Neural cell (in vitro differentiated cells): ENCODE measurements around the gene RABEP2. TPM values are rescaled to one million over a fixed set of nuclear protein-coding genes. Genes with fewer than 3 reads are reported as not detected.
"Not testable (repeated sequence)": the region's sequence is repeated elsewhere in the genome, so short reads cannot be mapped to it uniquely, and the experiment has no call there.

Experiments
- H2AFZ ChIP-seq: fragments of 200-600, 300-800 bp; sonication (generic), shearing (Covaris generic); 2 replicates; pipeline ENCODE4 v1.6.0; 2014; ENCODE audit warnings: low read depth, mild to moderate bottlenecking, antibody characterized with exemption, low read length, moderate library complexity
- H3F3A ChIP-seq: fragments of 200-600 bp; shearing (Covaris generic); 2 replicates; pipeline ENCODE4 v1.6.1; 2016; ENCODE audit warnings: mild to moderate bottlenecking, moderate library complexity, mixed read lengths, antibody characterized with exemption, low read length; ENCODE audit not compliant: insufficient read depth, poor library complexity, severe bottlenecking
- H3K27ac ChIP-seq: fragments of 200-600, 300-800 bp; sonication (generic), shearing (Covaris generic); 2 replicates; pipeline ENCODE4 v1.5.1; 2014; ENCODE audit warnings: mild to moderate bottlenecking, low read length, moderate library complexity
- H3K27me3 ChIP-seq: fragments of 300-800, 200-600 bp; sonication (generic), shearing (Covaris generic); 2 replicates; pipeline ENCODE4 v1.6.0; 2014; ENCODE audit warnings: mild to moderate bottlenecking, low read depth, low read length, moderate library complexity; ENCODE audit not compliant: insufficient read depth
- H3K36me3 ChIP-seq: fragments of 300-800, 200-600 bp; sonication (generic), shearing (Covaris generic); 2 replicates; pipeline ENCODE4 v1.5.1; 2014; ENCODE audit warnings: mild to moderate bottlenecking, antibody characterized with exemption, low read length, moderate library complexity; ENCODE audit not compliant: insufficient read depth
- H3K4me2 ChIP-seq: fragments of 300-800, 200-600 bp; sonication (generic), shearing (Covaris generic); 2 replicates; pipeline ENCODE4 v1.6.0; 2014; ENCODE audit warnings: mild to moderate bottlenecking, low read length
- H3K4me3 ChIP-seq: fragments of 300-800, 200-600 bp; sonication (generic), shearing (Covaris generic); 2 replicates; pipeline ENCODE4 v1.5.1; 2014; ENCODE audit warnings: mild to moderate bottlenecking, low read length, moderate library complexity
- H3K79me2 ChIP-seq: fragments of 200-600 bp; shearing (Covaris generic); replicated peaks from 2 replicates; pipeline ENCODE4 v1.6.0; 2014; ENCODE audit warnings: mild to moderate bottlenecking, low read length, moderate library complexity; ENCODE audit not compliant: insufficient read depth
- H3K9ac ChIP-seq: fragments of 300-800, 200-600 bp; sonication (generic), shearing (Covaris generic); 2 replicates; pipeline ENCODE4 v1.6.1; 2016; ENCODE audit warnings: mild to moderate bottlenecking, low read length, mixed read lengths
- H3K9me2 ChIP-seq: fragments of 200-600 bp; shearing (Covaris generic); 2 replicates; pipeline ENCODE4 v1.6.1; 2016; ENCODE audit warnings: mild to moderate bottlenecking, low read length, mixed read lengths; ENCODE audit not compliant: insufficient read depth
- H3K9me3 ChIP-seq: fragments of 200-600, 300-800 bp; sonication (generic), shearing (Covaris generic); 2 replicates; pipeline ENCODE4 v1.6.1; 2016; ENCODE audit warnings: mild to moderate bottlenecking, mixed run types, low read length, moderate library complexity, mixed read lengths
- H4K20me1 ChIP-seq: fragments of 200-600 bp; shearing (Covaris generic); 2 replicates; pipeline ENCODE4 v1.6.1; 2016; ENCODE audit warnings: mild to moderate bottlenecking, mixed run types; ENCODE audit not compliant: insufficient read depth
- CTCF ChIP-seq: fragments of 450-650 bp; IDR thresholded peaks from 2 replicates; pipeline ENCODE4 v1.5.1; 2014; ENCODE audit warnings: antibody characterized with exemption, mild to moderate bottlenecking, moderate library complexity; ENCODE audit not compliant: poor library complexity, severe bottlenecking
- EP300 ChIP-seq: fragments of 450-650 bp; conservative IDR thresholded peaks from 2 replicates; pipeline ENCODE4 v1.6.1; 2014; ENCODE audit warnings: antibody characterized with exemption, mild to moderate bottlenecking, moderate library complexity; ENCODE audit not compliant: poor library complexity, severe bottlenecking
- EZH2 ChIP-seq: fragments of 200-600, 300-800 bp; shearing (Covaris generic), sonication (generic); IDR thresholded peaks from 2 replicates; pipeline ENCODE4 v1.6.1; 2014; ENCODE audit warnings: antibody characterized with exemption, low read length, borderline replicate concordance, mild to moderate bottlenecking; ENCODE audit not compliant: insufficient read depth, poor library complexity, severe bottlenecking
- MXI1 ChIP-seq: fragments of 450-650 bp; conservative IDR thresholded peaks from 2 replicates; pipeline ENCODE4 v1.6.1; 2014; ENCODE audit warnings: antibody characterized with exemption, mild to moderate bottlenecking; ENCODE audit not compliant: poor library complexity, severe bottlenecking
- POLR2AphosphoS5 ChIP-seq: IDR thresholded peaks from 2 replicates; pipeline ENCODE4 v1.6.1; 2012
- RAD21 ChIP-seq: fragments of 450-650 bp; conservative IDR thresholded peaks from 2 replicates; pipeline ENCODE4 v1.6.1; 2014; ENCODE audit warnings: antibody characterized with exemption, mild to moderate bottlenecking, moderate library complexity
- SMC3 ChIP-seq: fragments of 450-650 bp; conservative IDR thresholded peaks from 2 replicates; pipeline ENCODE4 v1.6.1; 2014; ENCODE audit warnings: antibody characterized with exemption, mild to moderate bottlenecking, moderate library complexity; ENCODE audit not compliant: poor library complexity
- TAF1 ChIP-seq: IDR thresholded peaks from 2 replicates; pipeline ENCODE4 v1.6.1; 2012; ENCODE audit warnings: low read depth
- polyA plus RNA-seq: library from polyadenylated mRNA; depleted of rRNA; stranded (reverse); fragments of >200 nt; gene quantifications from 2 replicates; pipeline ENCODE4 v1.2.3, GENCODE V29; 2014
- TF ChIP-seq, protein P1 (sequence below): IDR thresholded peaks from 2 replicates; pipeline ENCODE4 v1.6.1; 2012; ENCODE audit warnings: borderline replicate concordance

Gene RABEP2
- polyA plus RNA-seq, 1 donor from 2014 or later, result 27.5 TPM

GRCh38 chr16:28974007-28974436 is 49.0 kb upstream of the RABEP2 start:
- Histone ChIP-seq H3K27ac (peak overlapping the region; percentile 85), H3K79me2 (peaks cover 10% of the 10 kb centered on the region), H3K9me3 (no peaks in the 10 kb centered on the region), H3K27me3 (no peaks in the 10 kb centered on the region), H3K4me3 (peak overlapping the region; percentile 80), H3K9me2 (no peaks in the 10 kb centered on the region), H3K36me3 (no peaks in the 10 kb centered on the region), H3K4me2 (peak overlapping the region; percentile 50), H3F3A (no peaks in the 10 kb centered on the region), H3K9ac (peak overlapping the region; percentile 79), H4K20me1 (no peaks in the 10 kb centered on the region), H2AFZ (peak overlapping the region; percentile 91)
- TF ChIP-seq POLR2AphosphoS5 (no peak), EP300 (no peak), RAD21 (peak; percentile 78), MXI1 (no peak), SMC3 (peak; percentile 89), EZH2 (no peak), TAF1 (no peak), CTCF (peak; percentile 92)
- TF ChIP-seq, protein P1, sequence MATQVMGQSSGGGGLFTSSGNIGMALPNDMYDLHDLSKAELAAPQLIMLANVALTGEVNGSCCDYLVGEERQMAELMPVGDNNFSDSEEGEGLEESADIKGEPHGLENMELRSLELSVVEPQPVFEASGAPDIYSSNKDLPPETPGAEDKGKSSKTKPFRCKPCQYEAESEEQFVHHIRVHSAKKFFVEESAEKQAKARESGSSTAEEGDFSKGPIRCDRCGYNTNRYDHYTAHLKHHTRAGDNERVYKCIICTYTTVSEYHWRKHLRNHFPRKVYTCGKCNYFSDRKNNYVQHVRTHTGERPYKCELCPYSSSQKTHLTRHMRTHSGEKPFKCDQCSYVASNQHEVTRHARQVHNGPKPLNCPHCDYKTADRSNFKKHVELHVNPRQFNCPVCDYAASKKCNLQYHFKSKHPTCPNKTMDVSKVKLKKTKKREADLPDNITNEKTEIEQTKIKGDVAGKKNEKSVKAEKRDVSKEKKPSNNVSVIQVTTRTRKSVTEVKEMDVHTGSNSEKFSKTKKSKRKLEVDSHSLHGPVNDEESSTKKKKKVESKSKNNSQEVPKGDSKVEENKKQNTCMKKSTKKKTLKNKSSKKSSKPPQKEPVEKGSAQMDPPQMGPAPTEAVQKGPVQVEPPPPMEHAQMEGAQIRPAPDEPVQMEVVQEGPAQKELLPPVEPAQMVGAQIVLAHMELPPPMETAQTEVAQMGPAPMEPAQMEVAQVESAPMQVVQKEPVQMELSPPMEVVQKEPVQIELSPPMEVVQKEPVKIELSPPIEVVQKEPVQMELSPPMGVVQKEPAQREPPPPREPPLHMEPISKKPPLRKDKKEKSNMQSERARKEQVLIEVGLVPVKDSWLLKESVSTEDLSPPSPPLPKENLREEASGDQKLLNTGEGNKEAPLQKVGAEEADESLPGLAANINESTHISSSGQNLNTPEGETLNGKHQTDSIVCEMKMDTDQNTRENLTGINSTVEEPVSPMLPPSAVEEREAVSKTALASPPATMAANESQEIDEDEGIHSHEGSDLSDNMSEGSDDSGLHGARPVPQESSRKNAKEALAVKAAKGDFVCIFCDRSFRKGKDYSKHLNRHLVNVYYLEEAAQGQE, result peak; percentile 74

- not testable (repeated sequence) for H3K9me3 ChIP-seq, H2AFZ ChIP-seq, H3K9ac ChIP-seq, H3F3A ChIP-seq, H3K79me2 ChIP-seq, H3K36me3 ChIP-seq, H3K9me2 ChIP-seq, H3K4me2 ChIP-seq, H4K20me1 ChIP-seq, H3K27me3 ChIP-seq, H3K27ac ChIP-seq, H3K4me3 ChIP-seq
Observed at GRCh38 chr16:28969696-28970095, 44.7 kb upstream of the RABEP2 start.

DNA sequence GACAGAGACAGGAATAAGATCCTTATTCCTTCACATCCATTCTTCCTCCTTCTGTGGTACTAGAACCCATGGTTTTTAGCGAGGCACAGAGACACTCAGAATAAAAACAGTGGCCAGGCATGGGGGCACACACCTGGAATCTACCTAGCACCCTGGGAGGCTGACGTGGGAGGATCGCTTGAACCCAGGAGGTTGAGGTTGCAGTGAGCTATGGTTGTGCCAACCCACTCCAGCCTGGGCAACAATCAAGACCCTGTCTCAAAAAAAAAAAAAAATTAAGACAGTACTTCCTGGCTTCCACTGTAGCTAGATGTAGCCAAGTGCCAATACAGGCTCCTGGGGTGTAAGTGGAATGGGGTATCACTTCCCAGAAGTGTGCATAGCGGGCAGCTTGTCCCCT is 42.1 kb upstream of the RABEP2 start:
- Histone ChIP-seq H3F3A (no peaks in the 10 kb centered on the region), H3K36me3 (no peaks in the 10 kb centered on the region), H3K4me3 (no peak overlapping the region), H4K20me1 (no peaks in the 10 kb centered on the region), H3K9me2 (no peaks in the 10 kb centered on the region), H3K27me3 (no peaks in the 10 kb centered on the region), H3K27ac (no peak overlapping the region), H3K9me3 (no peaks in the 10 kb centered on the region), H3K79me2 (no peaks in the 10 kb centered on the region), H2AFZ (no peak overlapping the region), H3K9ac (no peak overlapping the region), H3K4me2 (no peak overlapping the region)
- TF ChIP-seq CTCF (no peak), EP300 (no peak), RAD21 (no peak), TAF1 (no peak), POLR2AphosphoS5 (no peak), EZH2 (no peak), SMC3 (no peak), MXI1 (no peak)
- TF ChIP-seq, protein P1, result no peak
